Naive thymus-derived CD4-positive, alpha-beta T cell (primary cell): ENCODE data around the gene BLTP2. TPM values are rescaled to one million over a fixed set of nuclear protein-coding genes. Genes with fewer than 3 reads are reported as not detected.
"Not testable (repeated sequence)": the region's sequence is repeated elsewhere in the genome, so short reads cannot be mapped to it uniquely, and the experiment has no call there.

Source experiments
- ATAC-seq: fragments of 150-1000 bp; cut with Tn5 transposase; 2 replicates; pipeline ENCODE4 v1.10.0; 2021; ENCODE audit warnings: mild to moderate bottlenecking, moderate library complexity
- CTCF ChIA-PET: fragments of 350-600 bp; sonication (Branson Sonifier 250); formaldehyde crosslinking; loops from one replicate; lab custom pipeline; 2021; ENCODE audit warnings: antibody characterized with exemption; lab: Charles Lee
- POLR2A ChIA-PET: fragments of 350-600 bp; sonication (Branson Sonifier 250); formaldehyde crosslinking; loops from one replicate; lab custom pipeline; 2021; ENCODE audit warnings: antibody characterized with exemption, inconsistent platforms; lab: Charles Lee
- DNase-seq, 9 donors: peaks; one replicate each; pipeline versions ENCODE4 v3.0.0 to v3.0.0-alpha.2; 2020 to 2022; ENCODE audit warnings: mixed read lengths in 1 of 9
- H3K27ac ChIP-seq: one replicate; pipeline ENCODE4 v1.7.0; 2013; ENCODE audit warnings: mild to moderate bottlenecking, low read depth, low read length, moderate library complexity
- H3K27me3 ChIP-seq, 2 donors: one replicate each; pipeline ENCODE4 v1.7.0; 2013; ENCODE audit warnings: low read length in 2 of 2, mild to moderate bottlenecking in 2 of 2, moderate library complexity in 2 of 2; ENCODE audit not compliant: control insufficient read depth in 2 of 2, insufficient read depth in 2 of 2
- H3K36me3 ChIP-seq, 3 experiments: 1 replicate in 2 of 3; 2 replicates in 1 of 3; pipeline ENCODE4 v1.7.0; 2013; ENCODE audit warnings: low read length in 3 of 3, mild to moderate bottlenecking in 3 of 3, moderate library complexity in 1 of 3; ENCODE audit not compliant: insufficient read depth in 3 of 3, control insufficient read depth in 2 of 3
- H3K4me1 ChIP-seq, 2 donors: one replicate each; pipeline ENCODE4 v1.7.0; 2013; ENCODE audit warnings: low read length in 2 of 2, mild to moderate bottlenecking in 2 of 2, moderate library complexity in 1 of 2; ENCODE audit not compliant: control insufficient read depth in 2 of 2, insufficient read depth in 2 of 2
- H3K4me3 ChIP-seq: 2 replicates; pipeline ENCODE4 v1.7.0; 2013; ENCODE audit warnings: mild to moderate bottlenecking, low read length
- H3K9me3 ChIP-seq, 3 experiments: 1 replicate in 2 of 3; 2 replicates in 1 of 3; pipeline ENCODE4 v1.7.0; 2013; ENCODE audit warnings: low read length in 3 of 3; ENCODE audit not compliant: control insufficient read depth in 2 of 3
- H3K27ac Mint-ChIP-seq, 9 donors: one replicate each; pipeline ENCODE4 v1.8.0; 2020 to 2022; ENCODE audit warnings: mixed read lengths in 9 of 9, mild to moderate bottlenecking in 8 of 9, moderate library complexity in 5 of 9, inconsistent platforms in 2 of 9
- H3K27me3 Mint-ChIP-seq, 5 donors: one replicate each; pipeline ENCODE4 v1.8.0; 2021 to 2022; ENCODE audit warnings: mixed read lengths in 5 of 5, mild to moderate bottlenecking in 1 of 5
- H3K36me3 Mint-ChIP-seq, 5 donors: one replicate each; pipeline ENCODE4 v1.8.0; 2020 to 2022; ENCODE audit warnings: mixed read lengths in 5 of 5, mild to moderate bottlenecking in 3 of 5, inconsistent platforms in 1 of 5
- H3K4me1 Mint-ChIP-seq, 7 donors: one replicate each; pipeline ENCODE4 v1.8.0; 2020 to 2022; ENCODE audit warnings: mixed read lengths in 7 of 7, mild to moderate bottlenecking in 3 of 7, inconsistent platforms in 1 of 7
- H3K4me3 Mint-ChIP-seq, 10 donors: one replicate each; pipeline ENCODE4 v1.8.0; 2020 to 2022; ENCODE audit warnings: mild to moderate bottlenecking in 10 of 10, mixed read lengths in 10 of 10, moderate library complexity in 6 of 10, inconsistent platforms in 2 of 10
- H3K9me3 Mint-ChIP-seq, 11 donors: one replicate each; pipeline ENCODE4 v1.8.0; 2020 to 2022; ENCODE audit warnings: mixed read lengths in 11 of 11, mild to moderate bottlenecking in 4 of 11, inconsistent platforms in 1 of 11, moderate library complexity in 1 of 11
- intact Hi-C, 2 donors: fragments of 100-400 bp; cut with micrococcal nuclease; formaldehyde crosslinking; loops; one replicate each; pipeline ENCODE4 v1.15.1; 2023
- polyA plus RNA-seq, 2 donors: library from polyadenylated mRNA; unstranded; fragments of 300-500 nt; fragmentation: Illumina TruSeq; gene quantifications; one replicate each; pipeline ENCODE4 v1.2.3, GENCODE V29; 2021
- total RNA-seq, 6 experiments: library from RNA in 5 of 6; stranded (reverse) in 5 of 6; gene quantifications; 1 replicate in 5 of 6; 2 replicates in 1 of 6; pipeline ENCODE4 v1.2.3 and lab custom pipeline; 2021 to 2026

Gene BLTP2
- total and polyA plus RNA-seq, 7 experiments from 2014 or later: 30.8 to 163 (median 144) TPM

GRCh38 chr17:28658766-28659496, 14.0 kb upstream of the BLTP2 start:
- H3K27me3 ChIP-seq, H3K27ac Mint-ChIP-seq, DNase-seq, H3K4me3 ChIP-seq, intact Hi-C loops, H3K9me3 Mint-ChIP-seq, H3K27ac ChIP-seq, CTCF ChIA-PET, H3K9me3 ChIP-seq, H3K27me3 Mint-ChIP-seq, POLR2A ChIA-PET, ATAC-seq: not testable (repeated sequence)
- peaks cover 18 to 27% of the 10 kb centered on the region in 2 donors for H3K4me1 ChIP-seq
- Mint-ChIP-seq H3K36me3 (peaks cover 0 to 24% (median 8%) of the 10 kb centered on the region in 5 donors), H3K4me1 (peaks cover 28 to 58% (median 54%) of the 10 kb centered on the region in 7 donors), H3K4me3 (peak overlapping the region in 1 of 10 donors; percentile 34)
- peaks cover 0 to 23% (median 0%) of the 10 kb centered on the region in 3 experiments for H3K36me3 ChIP-seq

GRCh38 chr17:28658342-28658741, 13.4 kb upstream of the BLTP2 start:
- H3K9me3 ChIP-seq, H3K27ac ChIP-seq, DNase-seq, CTCF ChIA-PET, H3K4me3 ChIP-seq, intact Hi-C loops, H3K27me3 ChIP-seq, H3K27me3 Mint-ChIP-seq, ATAC-seq, H3K9me3 Mint-ChIP-seq: not testable (repeated sequence)
- Histone ChIP-seq H3K36me3 (peaks cover 0 to 26% (median 0%) of the 10 kb centered on the region in 3 experiments), H3K4me1 (peaks cover 12 to 21% of the 10 kb centered on the region in 2 donors)
- H3K36me3 Mint-ChIP-seq: peaks cover 0 to 22% (median 8%) of the 10 kb centered on the region in 5 donors
- H3K27ac Mint-ChIP-seq: peak overlapping the region in 2 of 9 donors; percentile 5 to 48
- POLR2A ChIA-PET: interaction anchor here (1.0 kb wide), 1 partner anchor 14 kb away, joined by 3 read pairs; no protein-coding TSS in a partner anchor
- H3K4me3 Mint-ChIP-seq: peak overlapping the region in 1 of 10 donors; percentile 34
- H3K4me1 Mint-ChIP-seq: peaks cover 22 to 53% (median 48%) of the 10 kb centered on the region in 7 donors

GRCh38 chr17:28657756-28658155, 12.8 kb upstream of the BLTP2 start:
- POLR2A ChIA-PET: interaction anchor here (1.0 kb wide), 1 partner anchor 14 kb away, joined by 3 read pairs; no protein-coding TSS in a partner anchor
- DNase-seq (no peak), ATAC-seq (no peak)
- Mint-ChIP-seq H3K4me1 (peaks cover 16 to 53% (median 46%) of the 10 kb centered on the region in 7 donors), H3K27me3 (no peaks in the 10 kb centered on the region), H3K4me3 (no peak overlapping the region), H3K36me3 (peaks cover 0 to 25% (median 8%) of the 10 kb centered on the region in 5 donors), H3K9me3 (no peaks in the 10 kb centered on the region), H3K27ac (peak overlapping the region in 1 of 9 donors; percentile 5)
- Histone ChIP-seq H3K4me3 (no peak overlapping the region), H3K27me3 (no peaks in the 10 kb centered on the region), H3K36me3 (peaks cover 0 to 31% (median 4%) of the 10 kb centered on the region in 3 experiments), H3K9me3 (no peaks in the 10 kb centered on the region), H3K4me1 (peaks cover 6 to 15% of the 10 kb centered on the region in 2 donors), H3K27ac (no peak overlapping the region)
- intact Hi-C loops: no loop called here
- CTCF ChIA-PET: no interaction called here

- no peaks in the 10 kb centered on the region for H3K9me3 ChIP-seq
- H3K27ac Mint-ChIP-seq: peak overlapping the region in 1 of 9 donors; percentile 89
- H3K4me3 ChIP-seq: no peak overlapping the region
These were observed 10.2 kb upstream of the BLTP2 start for GRCh38 chr17:28655160-28655559.

GRCh38 chr17:28648698-28649097, 3.7 kb upstream of the BLTP2 start:
- Histone ChIP-seq H3K4me1 (peaks cover 15 to 21% of the 10 kb centered on the region in 2 donors), H3K36me3 (peaks cover 5 to 40% (median 6%) of the 10 kb centered on the region in 3 experiments), H3K27ac (no peak overlapping the region), H3K4me3 (no peak overlapping the region), H3K9me3 (no peaks in the 10 kb centered on the region), H3K27me3 (no peaks in the 10 kb centered on the region)
- intact Hi-C loops: loop anchor here (5.0 to 10.0 kb wide), 8 partner anchors 71 to 919 kb away; partner anchors contain the start of genes DHRS13 (in 2 of the 2), ABHD15 (in 1 of the 2), ALDOC (in 1 of the 2) and ERAL1 (in 1 of the 2)
- Mint-ChIP-seq H3K4me1 (peaks cover 20 to 44% (median 31%) of the 10 kb centered on the region in 7 donors), H3K36me3 (peaks cover 0 to 20% (median 10%) of the 10 kb centered on the region in 5 donors), H3K9me3 (no peaks in the 10 kb centered on the region), H3K27ac (peak overlapping the region in 3 of 9 donors; percentile 25 to 69 (median 55)), H3K4me3 (no peak overlapping the region), H3K27me3 (no peaks in the 10 kb centered on the region)
- DNase-seq (no peak), ATAC-seq (no peak)
- ChIA-PET POLR2A (interaction anchor here (1.0 to 3.5 kb wide), 2 partner anchors 13 to 63 kb away, joined by 4 to 19 read pairs; partner anchors contain the start of genes PROCA1, SDF2 and SUPT6H), CTCF (interaction anchor here (4.1 kb wide), 1 partner anchor 13 kb away, joined by 15 read pairs; the partner anchor contains the start of genes SDF2 and SUPT6H)

More at GRCh38 chr17:28655160-28655559, 10.2 kb upstream of the BLTP2 start:
- DNase-seq: no peak
- Mint-ChIP-seq H3K4me3 (no peak overlapping the region), H3K9me3 (no peaks in the 10 kb centered on the region), H3K4me1 (peaks cover 6 to 33% (median 22%) of the 10 kb centered on the region in 7 donors), H3K27me3 (no peaks in the 10 kb centered on the region), H3K36me3 (peaks cover 0 to 27% (median 4%) of the 10 kb centered on the region in 5 donors)
- peaks cover 0 to 42% (median 5%) of the 10 kb centered on the region in 3 experiments for H3K36me3 ChIP-seq
- CTCF ChIA-PET: no interaction called here
- intact Hi-C loops: no loop called here
- no peak overlapping the region for H3K27ac ChIP-seq
- peaks cover 0 to under 1% of the 10 kb centered on the region in 2 donors for H3K4me1 ChIP-seq
- H3K27me3 ChIP-seq: no peaks in the 10 kb centered on the region
- POLR2A ChIA-PET: interaction anchor here (0.6 to 1.1 kb wide), 2 partner anchors 10 to 335 kb away, joined by 3 to 4 read pairs; partner anchors contain the start of gene BLTP2
- ATAC-seq: no peak

- no peaks in the 10 kb centered on the region for H3K27me3 ChIP-seq
- peaks cover 27 to 53% (median 39%) of the 10 kb centered on the region in 7 donors for H3K4me1 Mint-ChIP-seq
- peaks cover 0 to 41% (median 11%) of the 10 kb centered on the region in 3 experiments for H3K36me3 ChIP-seq
- DNase-seq (peak in 1 of 9 donors; percentile 6), ATAC-seq (no peak)
- H3K9me3 ChIP-seq: no peaks in the 10 kb centered on the region
- peak overlapping the region; percentile 68 to 99 (median 90) for H3K4me3 Mint-ChIP-seq
- H3K4me3 ChIP-seq: peak overlapping the region; percentile 87
- peak overlapping the region; percentile 95 for H3K27ac ChIP-seq
- ChIA-PET CTCF (interaction anchor here (0.8 to 4.1 kb wide), 7 partner anchors 16 to 311 kb away, joined by 3 to 15 read pairs (median 4); partner anchors contain the start of genes SDF2, SUPT6H and TNFAIP1), POLR2A (interaction anchor here (0.6 to 5.3 kb wide), 12 partner anchors 14 to 305 kb away, joined by 3 to 81 read pairs (median 8); partner anchors contain the start of genes PHF12, PIGS, PROCA1 and RPL23A)
- peaks cover 4 to 26% (median 16%) of the 10 kb centered on the region in 5 donors for H3K36me3 Mint-ChIP-seq
- intact Hi-C loops: loop anchor here (1.0 to 10.0 kb wide), 9 partner anchors 65 to 921 kb away; partner anchors contain the start of genes DHRS13 (in 2 of the 2), ABHD15 (in 1 of the 2), ALDOC (in 1 of the 2) and ERAL1 (in 1 of the 2)
- no peaks in the 10 kb centered on the region for H3K27me3 Mint-ChIP-seq
- H3K9me3 Mint-ChIP-seq: no peaks in the 10 kb centered on the region
- peaks cover 26 to 29% of the 10 kb centered on the region in 2 donors for H3K4me1 ChIP-seq
- peak overlapping the region; percentile 90 to 99 (median 97) for H3K27ac Mint-ChIP-seq
These were observed 1.2 kb upstream of the BLTP2 start for GRCh38 chr17:28646039-28646754.
